Fibroblast of gingiva (primary cell): ENCODE data around the gene ZNF594.
"Not testable (repeated sequence)": the region's sequence is repeated elsewhere in the genome, so short reads cannot be mapped to it uniquely, and the experiment has no call there.

Experiments used
- DNase-seq: peaks from one replicate; pipeline ENCODE4 v3.0.0-alpha.2; 2011; ENCODE audit warnings: low read depth

The ZNF594 gene

DNA sequence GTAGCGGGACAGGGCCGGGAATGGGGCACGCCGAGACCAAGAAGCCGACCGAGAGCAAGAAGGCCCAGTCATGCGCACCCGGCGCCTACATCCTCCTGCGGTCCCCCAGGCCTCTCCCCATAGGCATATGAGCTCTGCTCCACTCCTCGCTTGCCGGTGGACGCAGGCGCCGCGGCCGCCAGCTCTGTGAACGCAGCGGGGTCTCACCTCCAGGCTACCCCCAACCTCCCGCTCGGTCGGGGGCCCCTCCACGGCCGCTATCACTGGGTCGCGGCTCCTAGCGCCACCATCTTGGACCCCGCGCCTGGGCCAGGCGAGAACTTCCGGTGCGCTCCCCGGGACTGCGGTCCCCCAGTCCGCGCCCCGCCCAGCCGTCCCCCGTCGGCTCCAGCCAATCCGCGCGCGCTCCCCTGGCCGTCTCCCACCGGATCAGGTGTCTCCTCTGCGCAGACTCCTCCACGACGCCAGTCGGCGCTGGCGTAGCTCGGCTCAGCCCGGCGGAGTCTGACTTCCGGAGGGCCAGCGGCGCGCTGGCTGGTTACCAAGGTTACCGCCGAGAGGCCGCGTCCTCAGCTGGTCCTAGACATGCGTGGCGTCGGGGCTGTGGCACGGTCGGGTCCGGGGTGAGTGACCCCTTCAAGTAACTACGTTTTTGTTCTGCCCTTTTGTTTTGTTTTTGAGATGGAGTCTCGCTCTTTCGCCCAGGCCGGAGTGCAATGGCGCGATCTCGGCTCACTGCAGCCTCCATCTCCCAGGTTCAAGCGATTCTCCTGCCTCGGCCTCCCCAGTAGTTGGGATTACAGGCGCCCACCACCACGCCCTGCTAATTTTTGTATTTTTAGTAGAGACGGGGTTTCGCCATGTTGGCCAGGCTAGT is at the start of gene ZNF594:
Gene ZNF594 (minus strand): TSS at position 328 of the 877 bp plus-strand sequence. CDS start 7,612 bp downstream, outside the sequence.
- DNase-seq: peak; percentile 98

DNA sequence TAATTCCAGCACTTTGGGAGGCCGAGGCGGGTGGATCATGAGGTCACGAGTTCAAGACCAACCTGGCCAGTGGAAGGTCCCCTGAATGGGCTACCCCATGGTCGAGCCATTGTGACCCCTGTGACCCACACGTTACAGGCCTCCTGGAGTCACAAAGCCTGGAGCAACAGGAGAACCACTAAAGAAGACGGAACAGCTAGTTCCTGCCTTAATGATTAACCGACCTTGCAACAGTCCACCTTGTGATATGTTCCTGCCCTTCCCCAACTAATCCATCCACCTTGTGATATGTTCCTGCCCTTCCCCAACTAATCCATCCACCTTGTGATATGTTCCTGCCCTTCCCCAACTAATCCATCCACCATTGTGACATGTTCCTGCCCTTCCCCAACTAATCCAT is 48.1 kb upstream of the ZNF594 start:
- not testable (repeated sequence) for DNase-seq

DNA sequence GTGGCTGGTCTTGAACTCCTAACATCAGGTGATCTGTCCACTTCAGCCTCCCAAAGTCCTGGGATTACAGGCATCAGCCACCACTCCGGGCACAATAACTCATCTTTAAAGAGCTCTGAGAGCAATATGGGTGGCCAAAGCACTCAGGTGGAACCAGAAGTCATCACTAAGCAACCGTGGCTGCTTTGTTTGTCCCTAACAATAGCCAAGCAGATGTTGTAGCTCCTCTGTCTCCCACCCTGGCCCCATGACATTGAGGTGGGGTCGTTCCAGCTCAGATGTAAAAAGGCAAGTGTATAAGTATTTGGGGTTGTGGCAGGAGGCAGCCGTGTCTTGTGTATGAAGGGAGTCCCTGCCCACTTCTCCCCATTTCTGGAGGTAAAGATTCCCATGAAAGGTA is 46.7 kb upstream of the ZNF594 start:
- DNase-seq: no peak

DNA sequence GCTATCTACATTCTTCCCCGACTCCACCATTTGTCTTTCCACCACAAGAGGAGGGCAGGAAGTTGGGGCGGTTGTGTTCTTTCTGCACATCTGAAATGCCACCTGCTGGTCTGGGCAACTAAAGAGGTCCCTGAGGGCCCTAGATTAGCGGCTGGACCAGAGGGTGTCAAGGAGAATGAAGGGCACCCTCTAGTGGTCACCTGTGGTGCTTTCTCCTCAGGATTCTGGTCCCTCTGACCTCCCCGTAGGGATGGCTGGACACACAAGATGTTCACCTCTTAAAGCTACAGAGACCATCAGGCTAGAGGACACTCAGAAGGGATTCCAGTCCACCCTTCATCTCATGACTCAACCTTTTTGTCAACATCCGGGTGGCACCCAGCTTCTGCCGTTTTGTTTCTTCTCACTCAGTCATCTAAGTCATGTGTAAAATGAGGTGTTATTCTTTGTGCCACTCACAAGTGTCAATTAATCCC is 45.9 kb upstream of the ZNF594 start:
- DNase-seq: peak; percentile 39

DNA sequence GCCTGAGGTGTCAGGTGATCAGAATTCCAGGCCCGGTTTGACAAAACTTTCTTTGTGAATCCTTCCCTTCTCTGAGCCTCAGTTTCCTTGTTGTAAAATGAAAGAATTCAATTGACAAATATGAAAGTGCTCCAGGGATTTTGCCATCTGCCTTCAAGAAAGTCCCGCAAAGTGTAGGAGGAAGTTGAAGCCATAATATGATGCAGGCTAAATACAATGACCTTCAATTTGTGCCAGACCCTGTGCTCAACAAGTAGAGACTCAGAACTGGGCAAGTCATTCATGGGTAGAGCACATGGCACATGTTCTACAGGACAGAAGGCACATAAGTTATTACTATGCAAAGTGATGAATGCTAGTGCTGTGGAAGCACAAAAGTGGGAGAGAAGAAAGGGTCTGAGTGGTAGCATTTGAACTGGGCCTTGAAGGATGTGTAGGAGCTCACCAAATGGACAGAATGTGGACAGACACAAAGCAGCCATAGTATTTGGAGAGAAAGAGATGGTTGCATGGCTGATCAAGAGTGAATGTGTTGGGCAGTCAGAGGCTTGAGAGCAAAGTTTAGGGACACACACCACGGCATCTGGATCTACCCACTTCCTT is 45.4 kb upstream of the ZNF594 start:
- DNase-seq: no peak

DNA sequence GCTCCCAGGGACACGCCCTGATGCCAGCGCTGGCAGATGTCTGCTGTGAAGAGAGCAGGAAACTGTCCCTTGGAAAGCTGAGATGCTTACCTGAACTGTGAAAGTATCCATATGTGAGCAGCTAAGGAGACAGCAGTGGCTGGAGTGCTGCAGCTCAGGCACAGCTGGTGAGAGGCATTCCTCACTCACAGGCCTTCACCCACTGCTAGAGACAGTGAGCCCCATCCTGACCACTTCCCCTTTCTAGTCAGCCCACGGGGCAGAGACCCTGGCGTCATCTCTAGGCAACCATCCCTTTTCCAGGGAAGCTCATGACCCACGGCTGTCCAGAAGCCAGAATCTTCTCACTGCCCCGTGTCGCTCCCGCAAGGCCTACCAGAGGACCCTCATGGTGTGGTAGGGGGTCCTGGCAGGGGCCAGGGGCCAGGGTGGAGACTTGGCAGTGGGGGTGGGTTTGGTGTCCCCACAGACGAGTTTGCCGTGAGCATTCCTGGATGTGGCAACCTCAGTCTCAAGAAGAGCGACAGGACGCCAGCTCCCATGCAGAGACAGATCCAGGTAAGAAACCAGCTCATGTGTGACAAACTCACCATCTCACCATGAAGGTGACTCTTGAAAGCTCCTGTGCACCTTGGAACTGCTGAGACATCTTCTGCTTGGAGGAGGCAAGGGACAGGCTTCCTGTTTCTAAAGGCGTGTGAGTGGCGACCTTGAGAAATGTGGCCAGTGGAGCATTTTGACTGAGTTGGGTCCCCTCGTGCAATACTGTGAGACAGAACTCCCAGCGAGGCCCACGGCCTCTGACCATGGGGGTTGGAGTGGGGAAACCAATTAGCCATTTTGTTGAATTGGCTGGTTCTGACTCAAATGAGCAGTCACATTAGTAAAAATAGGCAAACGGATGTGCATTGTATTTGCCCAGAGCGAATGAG is 43.2 kb upstream of the ZNF594 start, which contains the start of gene SCIMP:
Gene SCIMP (minus strand): TSS at position 216 of the 932 bp plus-strand sequence. CDS start 105 bp downstream, at position 111.
- DNase-seq: no peak

DNA sequence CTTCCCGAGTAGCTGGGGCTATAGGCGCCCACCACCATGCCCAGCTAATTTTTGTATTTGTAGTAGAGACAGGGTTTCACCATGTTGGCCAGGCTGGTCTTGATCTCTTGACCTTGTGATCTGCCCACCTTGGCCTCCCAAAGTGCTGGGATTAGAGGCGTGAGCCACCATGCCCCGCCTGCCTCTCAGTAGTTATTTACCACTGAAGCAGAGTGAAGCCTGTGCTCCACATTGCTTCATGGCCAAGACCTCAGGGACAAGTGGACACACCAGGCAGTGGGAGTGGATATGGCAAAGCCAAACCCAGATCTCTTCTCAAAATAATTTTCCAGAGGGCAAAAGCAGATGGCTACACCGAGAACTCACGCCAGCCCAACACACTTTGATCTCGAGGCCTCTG is 41.8 kb upstream of the ZNF594 start:
- DNase-seq: not testable (repeated sequence)

DNA sequence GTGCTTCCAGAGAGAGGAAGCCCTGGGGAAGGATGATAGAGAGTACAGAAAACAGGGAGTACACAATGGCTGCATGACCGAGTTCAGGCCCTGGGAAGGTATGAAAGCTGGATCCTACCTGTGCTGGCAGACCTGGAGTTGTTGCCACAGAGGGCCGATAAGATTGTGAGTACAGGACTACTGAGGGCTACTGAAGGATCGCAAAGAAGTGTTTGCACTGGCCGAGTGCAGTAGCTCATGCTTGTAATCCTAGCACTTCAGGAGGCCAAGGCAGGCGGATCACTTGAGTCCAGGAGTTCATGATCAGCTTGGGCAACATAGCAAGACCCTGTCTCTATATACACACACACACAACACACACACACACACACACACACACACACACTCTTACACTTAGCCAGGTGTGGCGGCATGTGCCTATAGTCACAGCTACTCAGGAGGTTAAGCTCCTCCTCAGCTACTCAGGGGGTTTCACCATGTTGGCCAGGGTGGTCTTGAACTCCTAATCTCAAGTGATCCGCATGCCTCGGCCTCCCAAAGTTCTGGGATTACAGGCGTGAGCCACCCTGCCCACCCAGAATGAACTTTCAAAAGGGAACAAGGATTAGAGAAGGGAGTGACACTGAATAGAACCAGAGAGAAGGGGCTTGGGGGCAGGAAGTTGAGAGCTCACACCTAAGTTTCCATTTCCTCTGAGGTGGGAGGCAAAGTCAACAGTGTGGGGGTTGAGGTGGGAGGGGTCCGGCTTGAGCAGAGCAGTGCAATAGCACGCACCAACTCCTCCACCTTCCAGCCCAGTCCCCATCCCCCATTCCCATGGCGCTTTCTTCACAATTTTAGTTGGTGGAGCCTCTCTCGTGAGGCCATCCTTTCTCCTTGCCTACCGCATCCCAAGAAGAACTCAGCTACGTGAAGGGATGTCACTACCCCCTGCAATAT is 35.5 kb upstream of the ZNF594 start:
- no peak for DNase-seq

DNA sequence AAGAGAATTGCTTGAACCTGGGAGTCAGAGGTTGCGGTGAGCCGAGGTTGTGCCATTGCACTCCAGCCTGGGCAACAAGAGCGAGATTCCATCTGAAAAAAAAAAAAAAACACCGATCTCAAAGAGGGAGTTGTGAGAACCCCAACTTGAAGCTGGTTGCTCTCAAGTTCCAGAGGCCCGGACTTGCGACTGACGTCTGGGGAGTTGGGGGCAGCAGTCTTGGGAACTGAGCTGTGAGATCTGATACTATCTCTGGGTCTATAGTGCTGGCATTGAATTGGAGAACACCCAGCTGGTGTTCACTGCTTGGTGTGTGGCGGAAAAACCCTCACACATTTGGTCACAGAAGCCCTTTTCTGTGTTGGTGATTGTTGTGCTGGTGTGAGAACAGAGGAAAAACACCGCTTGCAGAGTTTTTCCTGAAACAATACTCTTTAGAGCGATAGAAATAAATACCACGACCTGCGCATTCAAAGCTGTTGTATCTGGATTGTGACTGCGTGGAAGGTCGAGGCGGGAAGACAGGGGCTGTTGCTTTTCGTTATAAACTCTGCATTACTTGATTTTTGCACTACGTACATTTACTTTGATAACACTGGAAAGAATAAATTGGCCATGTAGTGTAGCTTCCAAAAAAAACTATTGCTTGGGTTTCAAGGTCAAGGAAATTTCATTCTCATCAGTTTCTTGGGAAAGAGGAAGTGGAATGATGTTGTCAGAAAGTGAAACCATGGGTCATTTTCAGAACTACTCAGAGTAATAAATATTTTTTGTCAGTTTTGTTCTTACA is 34.2 kb upstream of the ZNF594 start:
- DNase-seq: no peak

DNA sequence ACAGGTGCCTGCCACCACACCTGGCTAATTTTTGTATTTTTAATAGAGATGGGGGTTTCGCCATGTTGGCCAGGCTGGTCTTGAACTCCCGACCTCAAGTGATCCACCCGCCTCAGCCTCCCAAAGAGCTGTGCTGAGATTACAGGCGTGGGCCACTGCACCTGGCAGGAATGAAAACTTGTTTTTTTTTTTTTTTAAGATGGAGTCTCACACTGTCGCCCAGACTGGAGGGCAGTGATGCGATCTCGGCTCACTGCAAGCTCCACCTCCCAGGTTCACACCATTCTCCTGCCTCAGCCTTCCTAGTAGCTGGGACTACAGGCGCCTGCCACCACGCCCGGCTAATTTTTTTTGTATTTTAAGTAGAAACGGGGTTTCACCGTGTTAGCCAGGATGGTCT is 30.2 kb upstream of the ZNF594 start:
- DNase-seq: not testable (repeated sequence)

DNA sequence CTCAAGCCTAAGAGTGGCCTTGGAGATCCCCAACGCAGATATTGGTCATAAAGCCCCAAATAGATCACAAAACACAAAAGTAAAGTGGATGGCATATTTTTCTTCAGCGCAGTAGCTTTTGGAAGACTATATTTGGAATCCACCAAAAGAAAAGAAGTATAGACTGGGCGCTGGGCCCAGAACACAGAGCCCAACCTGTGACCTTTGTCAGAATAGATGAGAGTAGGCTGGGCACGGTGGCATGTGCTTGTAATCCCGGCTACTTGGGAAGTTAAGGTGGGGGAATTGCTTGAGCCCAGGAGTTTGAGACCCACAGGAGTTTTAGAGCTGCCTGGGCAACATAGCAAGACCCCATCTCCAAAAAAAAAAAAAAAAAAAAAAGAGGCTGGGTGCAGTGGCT is 28.4 kb upstream of the ZNF594 start:
- no peak for DNase-seq

DNA sequence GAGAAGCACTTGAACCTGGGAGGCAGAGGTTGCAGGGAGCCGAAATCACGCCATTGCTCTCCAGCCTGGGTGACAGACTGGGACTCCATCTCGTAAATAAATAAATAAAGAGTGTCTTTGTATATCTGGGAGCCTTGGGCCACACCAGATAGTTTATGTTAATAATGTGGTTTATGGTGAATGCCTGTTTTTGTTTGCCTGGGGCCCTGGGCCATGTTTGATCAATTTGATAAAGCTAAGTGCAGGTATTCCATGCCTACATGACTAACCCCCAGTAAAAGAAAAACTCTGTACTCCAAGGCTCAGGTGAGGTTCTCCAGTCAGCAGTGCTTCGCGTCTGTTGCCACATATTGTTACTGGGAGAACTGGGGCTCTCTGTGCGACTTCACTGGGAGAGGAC is 27.9 kb upstream of the ZNF594 start:
- DNase-seq: no peak

DNA sequence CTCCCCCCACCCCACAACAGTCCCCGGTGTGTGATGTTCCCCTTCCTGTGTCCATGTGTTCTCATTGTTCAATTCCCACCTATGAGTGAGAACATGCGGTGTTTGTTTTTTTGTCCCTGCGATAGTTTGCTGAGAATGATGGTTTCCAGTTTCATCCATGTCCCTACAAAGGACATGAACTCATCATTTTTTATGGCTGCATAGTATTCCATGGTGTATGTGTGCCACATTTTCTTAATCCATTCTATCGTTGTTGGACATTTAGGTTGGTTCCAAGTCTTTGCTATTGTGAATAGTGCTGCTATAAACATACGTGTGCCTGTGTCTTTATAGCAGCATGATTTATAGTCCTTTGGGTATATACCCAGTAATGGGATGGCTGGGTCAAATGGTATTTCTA is 25.9 kb upstream of the ZNF594 start:
- not testable (repeated sequence) for DNase-seq

DNA sequence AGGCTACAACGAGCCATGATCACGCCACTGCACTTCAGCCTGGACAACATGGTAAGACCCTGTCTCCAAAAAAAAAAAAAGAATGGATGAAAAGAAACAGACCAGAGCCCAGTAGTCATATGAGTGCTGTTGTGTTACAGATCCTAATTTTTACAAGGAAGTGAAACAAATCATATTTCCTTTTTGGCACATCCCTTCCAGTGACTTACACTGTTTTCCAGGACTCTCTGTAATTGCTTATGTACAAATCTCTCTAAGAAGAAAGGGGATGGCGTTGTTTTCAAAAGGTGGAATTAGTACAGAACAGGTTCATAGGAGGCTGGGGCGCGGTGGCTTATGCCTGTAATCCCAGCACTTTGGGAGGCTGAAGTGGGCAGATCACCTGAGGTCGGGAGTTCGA is 19.8 kb upstream of the ZNF594 start:
- DNase-seq: no peak

DNA sequence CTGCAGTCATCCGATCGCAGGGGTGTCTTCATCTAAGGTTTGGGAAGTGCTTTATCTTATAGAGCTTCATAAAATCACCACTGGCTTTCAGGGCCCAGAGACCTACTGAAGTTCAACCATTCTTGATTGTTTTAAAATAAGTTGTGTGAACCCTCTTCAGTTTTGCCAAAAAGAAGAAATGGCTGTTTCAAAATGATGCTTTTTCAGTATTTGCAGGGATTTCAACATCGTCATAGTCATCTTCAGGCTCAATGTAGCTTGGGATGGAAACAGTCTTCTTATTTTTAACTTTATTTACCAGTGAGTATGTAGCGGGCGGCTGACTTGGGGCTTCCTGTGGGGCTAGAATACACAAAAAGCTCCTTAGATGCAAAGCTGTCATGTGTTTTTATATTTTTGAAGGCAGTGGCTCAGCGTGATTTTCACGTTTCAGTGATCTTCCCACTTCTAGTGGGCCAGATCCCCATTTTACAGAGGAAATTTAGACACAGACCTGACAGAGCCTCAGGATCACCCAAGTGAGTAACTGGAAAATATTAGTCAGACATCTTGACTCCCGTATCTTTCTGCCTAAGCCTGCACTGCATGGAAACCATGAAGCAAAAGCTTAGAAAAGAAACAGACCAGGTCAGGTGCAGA is 19.1 kb upstream of the ZNF594 start:
- no peak for DNase-seq

DNA sequence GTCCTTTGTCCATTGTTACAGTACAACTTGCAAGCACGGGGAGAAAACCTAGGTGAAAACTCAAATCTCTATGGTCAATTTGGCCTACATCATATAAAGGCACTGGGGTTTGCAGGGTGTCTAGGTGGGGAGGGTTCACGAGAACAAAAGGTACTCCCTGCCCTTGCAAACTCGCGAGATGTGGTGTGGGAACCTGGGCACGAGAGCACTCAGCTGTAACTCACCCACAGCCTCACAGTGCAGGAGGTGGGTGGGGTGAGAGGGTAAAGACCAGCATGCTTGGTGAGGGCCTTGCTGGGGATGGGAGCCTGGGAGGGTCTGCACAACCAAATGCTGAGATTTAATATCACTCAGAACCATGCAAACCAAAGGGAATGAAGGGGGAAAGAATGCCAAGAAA is 18.4 kb upstream of the ZNF594 start:
- DNase-seq: no peak

DNA sequence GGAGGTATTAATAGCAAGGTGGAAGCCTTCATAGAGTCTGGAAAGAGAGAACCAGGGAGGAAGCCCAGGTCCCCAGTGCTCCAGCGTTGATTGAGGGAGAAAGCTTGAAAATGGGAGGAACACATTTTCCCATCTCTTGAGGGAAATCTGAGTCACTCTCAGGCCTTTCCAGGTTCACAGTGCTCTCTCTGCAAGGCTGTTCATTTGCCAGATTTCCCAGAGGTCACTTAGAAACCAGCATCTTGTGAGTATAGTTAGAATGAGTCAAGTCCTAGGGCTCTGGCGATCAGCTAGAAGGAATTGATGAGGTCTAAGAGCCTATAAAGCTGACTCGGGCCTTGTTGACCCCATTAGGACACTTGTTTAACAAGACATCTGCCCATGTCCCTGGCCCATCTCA is 17.7 kb upstream of the ZNF594 start:
- DNase-seq: no peak

DNA sequence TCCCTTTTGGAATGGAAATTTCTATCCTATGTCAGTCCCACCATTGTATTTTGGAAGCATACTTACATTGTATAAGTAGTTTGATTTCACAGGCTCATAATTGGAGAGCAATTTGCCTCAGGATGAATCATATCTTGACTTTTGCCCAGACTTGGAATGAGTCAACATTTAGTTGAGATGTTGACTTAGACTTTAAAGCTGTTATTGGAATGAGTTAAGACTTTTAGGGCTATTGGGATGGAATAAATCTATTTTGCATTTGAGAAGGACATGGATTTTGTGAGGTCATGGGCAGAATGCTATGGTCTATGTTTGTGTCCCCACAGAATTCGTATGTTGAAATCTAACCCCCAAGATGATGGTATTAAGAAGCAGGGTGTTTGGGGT is 12.2 kb upstream of the ZNF594 start:
- DNase-seq: peak; percentile 45

DNA sequence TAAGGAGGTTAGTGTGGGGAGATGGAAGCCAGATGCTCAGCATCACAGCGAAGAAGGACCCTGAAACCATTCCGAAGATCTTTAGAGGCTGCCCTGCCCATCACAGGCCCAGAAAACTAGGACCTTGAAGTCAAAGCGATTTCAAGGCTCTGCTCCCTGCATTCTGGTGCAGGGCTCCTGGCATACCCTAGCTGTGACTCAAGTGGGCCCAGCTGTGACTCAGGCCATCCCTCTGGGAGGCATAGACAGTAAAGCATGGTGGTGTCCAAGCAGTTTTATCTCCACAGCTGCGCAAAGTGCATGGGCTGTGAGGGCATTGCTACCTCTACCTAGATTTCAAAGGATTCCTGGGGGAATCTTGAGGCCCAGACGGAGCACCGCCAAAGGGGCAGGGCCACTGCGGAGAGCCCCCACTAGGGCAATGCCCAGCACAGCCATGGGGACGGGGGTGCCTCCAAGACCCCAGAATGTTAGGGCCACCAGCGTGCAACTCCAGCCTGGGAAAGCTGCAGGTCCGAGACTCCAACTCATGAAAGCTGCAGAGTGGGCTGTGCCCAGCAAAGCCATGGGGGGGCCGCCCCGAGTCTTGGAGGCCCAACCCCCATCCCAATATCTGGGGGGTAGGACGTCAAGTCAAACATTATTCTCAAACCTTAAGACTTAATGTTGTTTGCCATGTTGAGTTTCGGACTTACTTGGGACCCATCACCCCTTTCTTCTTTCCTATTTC is 11.7 kb upstream of the ZNF594 start:
- DNase-seq: no peak
